Common myeloid progenitor, CD34-positive (primary cell): ENCODE data around the gene RGS7.
"Not testable (repeated sequence)": the region's sequence is repeated elsewhere in the genome, so short reads cannot be mapped to it uniquely, and the experiment has no call there.

Experiments
- CTCF ChIA-PET: fragments of 350-600 bp; sonication (Branson Sonifier 250); formaldehyde crosslinking; loops from one replicate; lab custom pipeline; 2021; ENCODE audit warnings: antibody characterized with exemption; lab: Charles Lee
- POLR2A ChIA-PET: fragments of 350-600 bp; sonication (Branson Sonifier 250); formaldehyde crosslinking; loops from one replicate; lab custom pipeline; 2021; ENCODE audit warnings: antibody characterized with exemption; lab: Charles Lee
- DNase-seq, 3 donors: peaks; one replicate each; pipeline versions ENCODE4 v3.0.0 to v3.0.0-alpha.2; 2013
- H3K27ac ChIP-seq, 2 experiments: 1 replicate in 1 of 2; 2 replicates in 1 of 2; pipeline ENCODE4 v1.7.0; 2013; ENCODE audit warnings: inconsistent platforms in 2 of 2, low read length in 2 of 2, mild to moderate bottlenecking in 2 of 2, low read depth in 1 of 2, moderate library complexity in 1 of 2; ENCODE audit not compliant: severe bottlenecking in 2 of 2, insufficient read depth in 1 of 2, poor library complexity in 1 of 2
- H3K27me3 ChIP-seq, 5 experiments: replicated peaks in 2 of 5; 1 replicate in 3 of 5; 2 replicates in 2 of 5; pipeline versions ENCODE4 v1.6.1 to v1.7.0; 2013; ENCODE audit warnings: low read length in 4 of 5, mild to moderate bottlenecking in 2 of 5, moderate library complexity in 2 of 5, inconsistent platforms in 1 of 5; ENCODE audit not compliant: insufficient read depth in 5 of 5, control insufficient read depth in 4 of 5
- H3K36me3 ChIP-seq, 4 experiments: 1 replicate in 2 of 4; 2 replicates in 2 of 4; pipeline versions ENCODE4 v1.6.1 to v1.7.0; 2013; ENCODE audit warnings: low read length in 3 of 4, control low read depth in 1 of 4, mild to moderate bottlenecking in 1 of 4; ENCODE audit not compliant: control insufficient read depth in 4 of 4, insufficient read depth in 4 of 4
- H3K4me1 ChIP-seq, 4 experiments: 1 replicate in 3 of 4; 2 replicates in 1 of 4; pipeline versions ENCODE4 v1.6.1 to v1.7.1; 2013; ENCODE audit warnings: low read length in 3 of 4, mild to moderate bottlenecking in 3 of 4, control low read depth in 1 of 4, inconsistent platforms in 1 of 4, moderate library complexity in 1 of 4; ENCODE audit not compliant: control insufficient read depth in 4 of 4, insufficient read depth in 4 of 4; ENCODE audit errors: control extremely low read depth in 1 of 4
- H3K4me3 ChIP-seq, 7 experiments: 1 replicate in 4 of 7; 2 replicates in 3 of 7; pipeline versions ENCODE4 v1.5.1 to v1.7.0; 2013; ENCODE audit warnings: mild to moderate bottlenecking in 7 of 7, low read length in 6 of 7, moderate library complexity in 6 of 7, inconsistent platforms in 2 of 7, low read depth in 2 of 7, control low read depth in 1 of 7; ENCODE audit not compliant: insufficient read depth in 4 of 7, control insufficient read depth in 1 of 7; ENCODE audit errors: extremely low read depth in 1 of 7
- H3K9me3 ChIP-seq, 5 experiments: 1 replicate in 4 of 5; 2 replicates in 1 of 5; pipeline versions ENCODE4 v1.6.1 to v1.7.1; 2013; ENCODE audit warnings: low read length in 4 of 5, mild to moderate bottlenecking in 2 of 5, inconsistent platforms in 1 of 5, low read depth in 1 of 5, moderate library complexity in 1 of 5; ENCODE audit not compliant: control insufficient read depth in 4 of 5, insufficient read depth in 2 of 5; ENCODE audit errors: control extremely low read depth in 1 of 5
- WGBS: methylation state at CpG from one replicate; pipeline ENCODE4 v1.1.5; 2013; ENCODE audit not compliant: insufficient coverage; 5-methylcytosine and 5-hydroxymethylcytosine counted together

Gene RGS7

DNA sequence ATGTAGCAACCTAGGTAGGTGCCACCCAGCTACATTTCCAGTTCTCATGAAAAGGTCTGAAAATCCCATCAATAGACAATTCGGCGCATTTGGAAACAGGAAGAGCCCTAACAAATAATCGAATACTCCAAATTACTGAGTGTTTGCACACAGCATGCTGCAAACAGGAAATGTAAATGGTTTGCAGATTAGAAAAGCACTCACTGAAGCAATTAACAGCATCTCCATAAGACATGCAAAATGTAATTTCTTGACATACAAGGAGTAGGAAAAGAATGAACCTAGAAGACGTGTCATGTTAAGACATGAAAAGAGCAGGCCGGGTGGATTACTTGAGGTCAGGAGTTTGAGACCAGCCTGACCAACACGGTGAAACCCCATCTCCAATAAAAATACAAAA is 598.2 kb downstream of the RGS7 start:
- POLR2A ChIA-PET, result interaction anchor here (0.5 kb wide), 1 partner anchor 808 kb away, joined by 4 read pairs; no protein-coding TSS in a partner anchor
- H3K9me3 ChIP-seq, CTCF ChIA-PET, DNase-seq, H3K36me3 ChIP-seq, H3K27ac ChIP-seq, H3K4me1 ChIP-seq, H3K4me3 ChIP-seq, H3K27me3 ChIP-seq: not testable (repeated sequence)
- WGBS, result 89% methylated on average over 4 of the region's 6 CpGs

DNA sequence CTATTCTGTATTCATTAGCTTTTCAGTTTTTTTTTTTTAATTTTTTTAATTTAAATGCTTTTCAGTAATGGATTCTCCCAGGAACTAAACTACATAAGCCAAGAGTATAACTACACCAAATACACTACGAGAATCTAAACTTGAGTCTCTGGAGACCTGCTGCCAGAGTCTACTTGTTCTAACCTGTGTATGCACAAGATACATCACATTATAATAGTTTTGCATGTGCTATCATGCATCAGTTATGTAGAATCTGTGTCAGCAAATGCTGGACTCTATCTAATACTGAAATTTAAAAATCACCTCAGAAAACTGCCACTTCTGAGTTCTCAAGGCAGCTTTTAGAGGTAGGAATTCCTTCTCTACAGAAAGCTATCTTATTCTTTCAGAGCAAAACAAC is 598.7 kb downstream of the RGS7 start:
- POLR2A ChIA-PET, result interaction anchor here (0.5 kb wide), 1 partner anchor 807 kb away, joined by 4 read pairs; no protein-coding TSS in a partner anchor
- H3K27me3 ChIP-seq, result no peaks in the 10 kb centered on the region
- no CpG with 5 or more reads among the region's 1 CpG for WGBS
- H3K4me1 ChIP-seq, result no peaks in the 10 kb centered on the region
- CTCF ChIA-PET, result no interaction called here
- no peak for DNase-seq
- no peak overlapping the region for H3K4me3 ChIP-seq
- H3K36me3 ChIP-seq, result no peaks in the 10 kb centered on the region
- H3K9me3 ChIP-seq, result no peaks in the 10 kb centered on the region
- H3K27ac ChIP-seq, result no peak overlapping the region

DNA sequence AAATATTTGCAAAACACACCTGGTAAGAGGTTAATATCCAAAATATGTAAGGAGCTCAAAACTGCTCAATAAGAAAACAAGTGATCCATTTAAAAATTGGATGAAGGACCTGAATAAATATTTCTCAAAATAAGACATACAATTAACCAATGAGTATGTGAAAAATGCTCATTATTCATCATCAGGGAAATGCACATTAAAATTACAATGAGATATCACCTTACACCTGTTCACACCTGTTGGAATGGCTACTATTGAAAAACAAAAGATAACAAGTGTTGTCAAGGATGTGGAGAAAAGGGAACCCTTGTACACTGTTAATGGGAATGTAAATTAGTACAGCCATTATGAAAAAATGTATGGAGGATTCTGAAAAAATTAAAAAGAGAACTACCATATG is 609.1 kb downstream of the RGS7 start:
- H3K27ac ChIP-seq, result no peak overlapping the region
- POLR2A ChIA-PET, result no interaction called here
- CTCF ChIA-PET, result no interaction called here
- DNase-seq, result no peak
- H3K4me1 ChIP-seq, result no peaks in the 10 kb centered on the region
- no peaks in the 10 kb centered on the region for H3K9me3 ChIP-seq
- H3K4me3 ChIP-seq, result no peak overlapping the region
- no peaks in the 10 kb centered on the region for H3K36me3 ChIP-seq
- peaks cover 0 to 2% (median 0%) of the 10 kb centered on the region in 5 experiments for H3K27me3 ChIP-seq

DNA sequence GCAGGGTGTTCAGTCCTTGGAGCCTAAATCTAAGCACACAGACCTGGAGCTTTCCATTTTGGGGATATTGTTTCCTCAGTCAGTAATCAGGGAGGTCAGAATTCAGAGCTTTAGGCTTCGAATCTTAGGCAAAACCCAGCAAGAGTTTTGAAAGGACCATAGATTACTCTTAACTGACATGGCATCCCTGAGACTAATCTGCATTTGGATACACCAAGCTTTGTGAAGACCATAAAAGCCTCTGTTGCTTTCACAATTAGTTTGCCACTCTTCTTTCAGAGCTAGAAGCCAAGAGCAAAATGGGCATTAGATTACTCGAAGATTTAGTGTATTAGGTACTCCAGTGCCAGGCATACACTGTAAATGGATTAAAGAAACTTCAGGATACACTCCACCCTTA is 613.3 kb downstream of the RGS7 start:
- Histone ChIP-seq H3K36me3 (no peaks in the 10 kb centered on the region), H3K9me3 (no peaks in the 10 kb centered on the region), H3K4me3 (no peak overlapping the region), H3K27ac (no peak overlapping the region), H3K4me1 (no peaks in the 10 kb centered on the region), H3K27me3 (peaks cover 0 to 2% (median 0%) of the 10 kb centered on the region in 5 experiments)
- WGBS, result 71% methylated on average over 1 of the region's 2 CpGs
- DNase-seq, result no peak
- ChIA-PET POLR2A (no interaction called here), CTCF (no interaction called here)

DNA sequence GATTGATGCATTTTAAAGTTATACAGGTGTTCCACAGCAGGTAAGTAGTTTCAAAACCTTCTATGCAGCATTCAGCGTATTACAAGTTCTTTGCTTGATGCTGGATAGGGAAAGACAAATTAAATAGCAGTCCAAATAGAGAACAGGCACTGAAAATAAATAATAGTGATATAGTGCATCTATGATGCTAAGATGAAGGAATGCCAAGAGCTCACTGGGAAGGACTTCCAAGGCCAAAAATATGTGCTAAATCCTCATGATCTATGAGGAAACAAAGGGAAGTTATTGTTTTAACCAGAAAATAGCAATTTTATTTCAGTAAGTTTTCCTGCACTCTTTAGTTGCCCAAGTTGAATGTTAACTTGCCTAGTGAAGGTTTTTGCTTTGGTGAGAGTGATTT is 617.3 kb downstream of the RGS7 start:
- Histone ChIP-seq H3K27me3 (peaks cover 0 to 2% (median 0%) of the 10 kb centered on the region in 5 experiments), H3K36me3 (no peaks in the 10 kb centered on the region), H3K27ac (no peak overlapping the region), H3K9me3 (no peaks in the 10 kb centered on the region), H3K4me1 (no peaks in the 10 kb centered on the region), H3K4me3 (no peak overlapping the region)
- DNase-seq, result no peak
- ChIA-PET CTCF (no interaction called here), POLR2A (no interaction called here)
- WGBS, result 100% methylated on average over 1 of the region's 1 CpG

DNA sequence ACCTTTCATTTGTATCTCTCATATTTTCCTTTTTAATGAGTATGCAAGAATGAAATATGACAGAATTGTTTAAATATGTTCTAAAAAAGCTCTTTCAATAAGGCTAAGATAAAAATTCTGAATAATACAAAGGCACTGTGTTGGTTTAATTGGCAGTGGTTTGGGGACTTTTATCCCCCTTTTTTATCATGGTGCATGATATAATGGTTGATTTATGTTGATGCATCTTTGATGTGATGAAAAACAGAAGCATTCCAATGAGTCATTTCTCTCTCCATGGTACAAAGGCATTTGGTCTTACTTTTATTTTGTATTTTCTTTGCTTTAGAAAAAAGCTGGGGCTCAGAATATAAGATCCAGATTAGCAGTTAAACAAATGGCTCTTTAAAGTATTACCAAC is 617.9 kb downstream of the RGS7 start:
- ChIA-PET POLR2A (no interaction called here), CTCF (no interaction called here)

DNA sequence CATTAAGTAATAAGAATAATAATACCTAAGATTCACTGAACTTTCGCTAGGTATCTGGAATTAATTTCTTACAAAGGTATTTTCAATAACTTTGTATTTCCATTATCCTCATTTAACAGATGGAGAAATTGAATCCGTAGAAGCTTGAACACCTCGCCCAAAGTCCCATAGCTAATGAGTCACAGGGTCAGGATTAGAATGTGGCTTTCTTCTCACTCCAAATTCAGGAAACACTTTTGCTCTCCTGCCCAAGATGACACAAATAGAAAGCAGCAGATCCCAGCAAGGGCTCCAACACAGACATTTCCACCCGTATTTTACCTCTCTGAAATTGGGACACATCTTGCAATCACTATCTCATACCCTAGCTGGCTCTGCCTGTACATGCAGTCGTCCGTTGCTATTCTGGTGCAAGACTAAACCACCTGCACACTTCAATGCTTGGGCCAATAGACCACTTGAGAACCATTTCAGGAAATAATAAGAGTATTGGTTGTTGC is 619.2 kb downstream of the RGS7 start:
- CTCF ChIA-PET, result no interaction called here

More for the DNA sequence above, 617.9 kb downstream of the RGS7 start:
- Histone ChIP-seq H3K4me1 (no peaks in the 10 kb centered on the region), H3K27ac (no peak overlapping the region), H3K27me3 (peaks cover 0 to 2% (median 0%) of the 10 kb centered on the region in 5 experiments), H3K4me3 (no peak overlapping the region), H3K36me3 (no peaks in the 10 kb centered on the region), H3K9me3 (no peaks in the 10 kb centered on the region)
- DNase-seq, result no peak

More for the DNA sequence above, 619.2 kb downstream of the RGS7 start:
- H3K27me3 ChIP-seq, result no peaks in the 10 kb centered on the region
- no peaks in the 10 kb centered on the region for H3K9me3 ChIP-seq
- H3K27ac ChIP-seq, result no peak overlapping the region
- no peak overlapping the region for H3K4me3 ChIP-seq
- POLR2A ChIA-PET, result no interaction called here
- no peak for DNase-seq
- H3K4me1 ChIP-seq, result no peaks in the 10 kb centered on the region
- WGBS, result 97% methylated on average over 5 of the region's 6 CpGs
- no peaks in the 10 kb centered on the region for H3K36me3 ChIP-seq
